Vein endothelial cell (primary cell): Measurements from ENCODE around the gene ORAI2. TPM values are rescaled to one million over a fixed set of nuclear protein-coding genes. Genes with fewer than 3 reads are reported as not detected.

Source experiments
- small RNA-seq: library from RNA; depleted of rRNA; stranded (forward); fragments of <200 nt; gene quantifications from one replicate; pipeline ENCODE3, GENCODE V24; 2012
- total RNA-seq: library from RNA; depleted of rRNA; stranded (reverse); fragments of >200 nt; gene quantifications from 2 replicates; pipeline ENCODE4 v1.2.3, GENCODE V29; 2012

ORAI2 gene
- 97.0 and 97.1 TPM in 2 replicates for total RNA-seq

GRCh38 chr7:102433219-102434038 lies at the start of gene ORAI2:
TSS of gene ORAI2 (plus strand) at chr7:102433575. CDS start at chr7:102438957, 5,382 bp downstream.

GRCh38 chr7:102395873-102396709 lies 37.3 kb upstream of the ORAI2 start, which contains the start of gene PRKRIP1:
TSS of gene PRKRIP1 (plus strand) at chr7:102396363. CDS start at chr7:102396412, 49 bp downstream.

GRCh38 chr7:102464577-102465280 lies 31.4 kb downstream of the ORAI2 start, which contains the start of the genes ALKBH4 and LRWD1:
TSS of gene ALKBH4 (minus strand) at chr7:102464863. CDS start at chr7:102464836, 27 bp downstream.
TSS of gene LRWD1 (plus strand) at chr7:102464984. CDS start at chr7:102465081, 97 bp downstream.

GRCh38 chr7:102478314-102479208 lies 45.2 kb downstream of the ORAI2 start, which contains the start of gene POLR2J:
TSS of gene POLR2J (minus strand) at chr7:102478922. CDS start at chr7:102478860, 62 bp downstream.

Small RNA genes lying within 50 kb of the gene (small RNA-seq; reads per million reads assigned to genes)
- not detected for gene MIR548O

Other genes starting within 250 kb of the ORAI2 start
- gene SH2B2, start 146.7 kb upstream of the ORAI2 start, total RNA-seq: 1.4 and 1.6 TPM in 2 replicates
- 0.33 TPM in 1 of 2 replicates, not detected in the other for gene SPDYE6, start 77.1 kb upstream of the ORAI2 start, total RNA-seq
- gene PRKRIP1, start 37.2 kb upstream of the ORAI2 start, total RNA-seq: 15.0 and 16.9 TPM in 2 replicates
- gene ALKBH4, start 31.3 kb downstream of the ORAI2 start, total RNA-seq: 13.1 and 17.3 TPM in 2 replicates
- gene LRWD1, start 31.4 kb downstream of the ORAI2 start, total RNA-seq: 27.2 and 29.4 TPM in 2 replicates
- 41.8 and 66.6 TPM in 2 replicates for gene POLR2J, start 45.3 kb downstream of the ORAI2 start, total RNA-seq
- 3.8 and 15.4 TPM in 2 replicates for gene RASA4B, start 84.2 kb downstream of the ORAI2 start, total RNA-seq
- 2.5 and 2.9 TPM in 2 replicates for gene UPK3BL2, start 110.1 kb downstream of the ORAI2 start, total RNA-seq
- gene SPDYE2, start 117.7 kb downstream of the ORAI2 start, total RNA-seq: not detected in 2 replicates
- 85.0 and 93.7 TPM in 2 replicates for gene POLR2J3, start 139.0 kb downstream of the ORAI2 start, total RNA-seq
- 11.1 and 30.4 TPM in 2 replicates for gene RASA4, start 183.2 kb downstream of the ORAI2 start, total RNA-seq
- 11.5 and 17.3 TPM in 2 replicates for gene UPK3BL1, start 209.2 kb downstream of the ORAI2 start, total RNA-seq
- not detected in 2 replicates for gene SPDYE2B, start 216.7 kb downstream of the ORAI2 start, total RNA-seq
- 5.3 and 8.5 TPM in 2 replicates for gene POLR2J2, start 238.1 kb downstream of the ORAI2 start, total RNA-seq